ENCODE results near the gene MCF2L2. TPM values are rescaled to one million over a fixed set of nuclear protein-coding genes. Genes with fewer than 3 reads are reported as not detected.
A peak's percentile ranks its signal among the peaks of the same experiment; 100 is the strongest.

Gene MCF2L2
- total RNA-seq, 3 donors from 2014 or later (not counting 1 experiment from before 2014, with no cell fraction given), result 2.2 to 4.9 (median 2.7) TPM

DNA sequence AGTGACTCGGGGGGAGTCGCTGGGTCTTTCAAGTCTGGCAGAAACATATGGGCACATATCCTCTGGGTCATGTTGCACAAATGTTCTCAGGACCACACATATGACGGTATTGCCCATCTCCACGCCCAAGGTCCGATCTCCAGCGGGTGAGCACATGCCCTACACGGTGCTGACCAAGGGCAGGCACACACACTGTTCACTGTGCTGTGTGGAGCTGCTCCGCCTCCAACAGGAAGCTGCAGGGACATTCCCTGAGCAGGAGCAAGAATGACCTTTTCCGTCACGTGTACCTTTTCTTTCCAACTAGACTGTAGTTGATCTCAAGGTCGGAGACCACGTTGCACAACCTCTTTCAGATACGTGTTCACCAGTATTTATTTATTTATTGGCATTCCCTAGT, 217.1 kb downstream of the MCF2L2 start:
- intact Hi-C loops (cut with micrococcal nuclease), result no loop called here
- DNase-seq, result no peak
- WGBS (ENCODE audit: insufficient coverage), result 91% methylated on average over 10 of the region's 13 CpGs
- no peak overlapping the region for H3K27ac Mint-ChIP-seq
- H3K36me3 Mint-ChIP-seq, result no peaks in the 10 kb centered on the region
- peak in 1 of 3 donors; percentile 71 for ATAC-seq
- no peak overlapping the region for H3K4me3 Mint-ChIP-seq
- H3K9me3 Mint-ChIP-seq, result no peaks in the 10 kb centered on the region
- Histone ChIP-seq H3K9me3 (ENCODE audit: control insufficient read depth, insufficient read depth, low read length) (no peaks in the 10 kb centered on the region), H3K27me3 (ENCODE audit: control insufficient read depth, insufficient read depth, low read length) (no peaks in the 10 kb centered on the region), H3K4me1 (ENCODE audit: control insufficient read depth, insufficient read depth, low read length) (peaks cover 5% of the 10 kb centered on the region), H3K4me3 (ENCODE audit: low read length) (no peak overlapping the region), H3K27ac (ENCODE audit: low read length) (no peak overlapping the region), H3K36me3 (ENCODE audit: control insufficient read depth, insufficient read depth, low read length) (no peaks in the 10 kb centered on the region)
- peaks cover 0 to 10% of the 10 kb centered on the region in 2 donors for H3K4me1 Mint-ChIP-seq
- TF ChIP-seq, protein P1, sequence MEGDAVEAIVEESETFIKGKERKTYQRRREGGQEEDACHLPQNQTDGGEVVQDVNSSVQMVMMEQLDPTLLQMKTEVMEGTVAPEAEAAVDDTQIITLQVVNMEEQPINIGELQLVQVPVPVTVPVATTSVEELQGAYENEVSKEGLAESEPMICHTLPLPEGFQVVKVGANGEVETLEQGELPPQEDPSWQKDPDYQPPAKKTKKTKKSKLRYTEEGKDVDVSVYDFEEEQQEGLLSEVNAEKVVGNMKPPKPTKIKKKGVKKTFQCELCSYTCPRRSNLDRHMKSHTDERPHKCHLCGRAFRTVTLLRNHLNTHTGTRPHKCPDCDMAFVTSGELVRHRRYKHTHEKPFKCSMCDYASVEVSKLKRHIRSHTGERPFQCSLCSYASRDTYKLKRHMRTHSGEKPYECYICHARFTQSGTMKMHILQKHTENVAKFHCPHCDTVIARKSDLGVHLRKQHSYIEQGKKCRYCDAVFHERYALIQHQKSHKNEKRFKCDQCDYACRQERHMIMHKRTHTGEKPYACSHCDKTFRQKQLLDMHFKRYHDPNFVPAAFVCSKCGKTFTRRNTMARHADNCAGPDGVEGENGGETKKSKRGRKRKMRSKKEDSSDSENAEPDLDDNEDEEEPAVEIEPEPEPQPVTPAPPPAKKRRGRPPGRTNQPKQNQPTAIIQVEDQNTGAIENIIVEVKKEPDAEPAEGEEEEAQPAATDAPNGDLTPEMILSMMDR (IDR thresholded peaks at IDR 0.05), result no peak
- H3K27me3 Mint-ChIP-seq (ENCODE audit: low read depth in 2 of 2), result peaks cover 0 to 13% of the 10 kb centered on the region in 2 donors

DNA sequence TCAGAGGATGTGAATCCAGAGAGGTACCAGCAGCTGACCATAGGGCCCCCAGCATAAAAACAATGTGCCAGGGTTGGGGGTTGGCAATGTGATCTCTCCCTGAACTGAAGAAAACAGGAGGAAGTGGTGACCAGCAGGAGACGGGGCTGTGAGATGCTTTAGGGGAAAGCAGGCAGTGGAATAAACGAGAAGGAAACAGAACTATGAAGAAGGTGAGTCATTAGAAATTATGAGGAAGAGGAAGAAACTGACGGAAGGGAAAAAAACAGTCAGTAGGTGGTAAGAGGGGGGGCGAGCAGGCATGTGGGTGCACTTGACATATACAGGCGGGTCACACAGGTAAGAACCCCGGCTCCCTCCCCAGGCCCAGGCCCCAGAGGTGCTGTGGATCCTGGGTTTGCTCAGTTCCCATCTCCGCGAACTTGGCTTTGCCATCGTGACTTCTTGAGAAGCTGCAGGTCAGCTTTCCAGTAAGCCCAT, 217.5 kb downstream of the MCF2L2 start:
- 58% methylated on average over 9 of the region's 9 CpGs for WGBS (ENCODE audit: insufficient coverage)

DNA sequence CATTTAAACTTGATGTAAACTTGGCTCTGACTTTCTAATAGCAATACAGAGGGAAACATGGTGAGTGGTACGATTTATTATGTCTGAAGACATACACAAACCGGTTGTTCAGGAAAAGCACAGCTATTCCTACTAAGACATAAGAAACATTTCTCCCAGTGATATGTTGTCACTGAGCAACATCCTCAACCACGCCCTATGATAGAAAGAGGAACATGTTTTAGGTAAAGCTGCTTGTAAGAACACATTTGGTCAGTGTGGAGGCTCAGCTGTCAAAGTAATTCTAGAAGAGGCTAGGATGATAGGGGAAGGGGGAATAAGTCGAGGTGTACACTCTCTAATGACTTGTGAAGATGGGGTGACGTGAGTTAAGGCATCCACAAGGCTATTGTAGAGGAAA, 218.1 kb downstream of the MCF2L2 start:
- DNase-seq, result no peak
- ATAC-seq, result peak in 1 of 3 donors; percentile 53
- peaks cover 0 to 13% of the 10 kb centered on the region in 2 donors for H3K27me3 Mint-ChIP-seq (ENCODE audit: low read depth in 2 of 2)
- H3K9me3 ChIP-seq (ENCODE audit: control insufficient read depth, insufficient read depth, low read length), result no peaks in the 10 kb centered on the region
- TF ChIP-seq, protein P1 (IDR thresholded peaks at IDR 0.05), result no peak
- intact Hi-C loops (cut with micrococcal nuclease), result no loop called here
- H3K4me1 ChIP-seq (ENCODE audit: control insufficient read depth, insufficient read depth, low read length), result peaks cover 5% of the 10 kb centered on the region
- H3K4me3 ChIP-seq (ENCODE audit: low read length), result no peak overlapping the region
- whole genome bisulfite sequencing (ENCODE audit: insufficient coverage), result 76% methylated on average over 3 of the region's 5 CpGs
- H3K27ac Mint-ChIP-seq, result no peak overlapping the region
- no peak overlapping the region for H3K4me3 Mint-ChIP-seq
- no peaks in the 10 kb centered on the region for H3K36me3 Mint-ChIP-seq
- H3K9me3 Mint-ChIP-seq, result no peaks in the 10 kb centered on the region
- H3K4me1 Mint-ChIP-seq, result peaks cover 0 to 10% of the 10 kb centered on the region in 2 donors
- H3K36me3 ChIP-seq (ENCODE audit: control insufficient read depth, insufficient read depth, low read length), result no peaks in the 10 kb centered on the region
- no peaks in the 10 kb centered on the region for H3K27me3 ChIP-seq (ENCODE audit: control insufficient read depth, insufficient read depth, low read length)
- H3K27ac ChIP-seq (ENCODE audit: low read length), result no peak overlapping the region

More for the DNA sequence above, 217.5 kb downstream of the MCF2L2 start:
- H3K27ac Mint-ChIP-seq, result no peak overlapping the region
- H3K27me3 Mint-ChIP-seq (ENCODE audit: low read depth in 2 of 2), result peaks cover 0 to 13% of the 10 kb centered on the region in 2 donors
- Histone ChIP-seq H3K27me3 (ENCODE audit: control insufficient read depth, insufficient read depth, low read length) (no peaks in the 10 kb centered on the region), H3K4me1 (ENCODE audit: control insufficient read depth, insufficient read depth, low read length) (peaks cover 5% of the 10 kb centered on the region), H3K36me3 (ENCODE audit: control insufficient read depth, insufficient read depth, low read length) (no peaks in the 10 kb centered on the region), H3K27ac (ENCODE audit: low read length) (no peak overlapping the region), H3K9me3 (ENCODE audit: control insufficient read depth, insufficient read depth, low read length) (no peaks in the 10 kb centered on the region), H3K4me3 (ENCODE audit: low read length) (no peak overlapping the region)
- H3K9me3 Mint-ChIP-seq, result no peaks in the 10 kb centered on the region
- TF ChIP-seq, protein P1 (IDR thresholded peaks at IDR 0.05), result no peak
- no peaks in the 10 kb centered on the region for H3K36me3 Mint-ChIP-seq
- no peak overlapping the region for H3K4me3 Mint-ChIP-seq
- peak in 1 of 3 donors; percentile 53 for ATAC-seq
- intact Hi-C loops (cut with micrococcal nuclease), result no loop called here
- no peak for DNase-seq
- H3K4me1 Mint-ChIP-seq, result peaks cover 0 to 10% of the 10 kb centered on the region in 2 donors

DNA sequence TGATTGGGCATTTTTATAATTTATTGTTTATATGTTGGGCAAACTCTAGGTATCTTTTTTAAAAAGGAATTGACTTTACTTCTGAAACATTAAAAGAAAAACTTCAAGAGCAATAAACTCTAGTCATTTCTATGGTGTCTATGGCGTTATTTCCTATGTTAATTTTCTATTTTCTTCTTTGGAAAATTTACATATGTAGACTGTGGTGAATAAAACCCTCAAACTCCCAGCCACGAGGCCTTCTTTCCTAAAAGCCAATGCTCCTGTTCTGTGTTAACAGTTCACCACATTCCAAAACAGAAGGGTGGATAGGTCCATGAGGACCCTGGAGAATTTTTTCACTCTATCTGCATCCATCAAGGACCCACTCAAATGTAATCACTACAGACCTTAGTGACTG, 219.6 kb downstream of the MCF2L2 start:
- DNase-seq (no peak), ATAC-seq (no peak)
- Histone ChIP-seq H3K27ac (ENCODE audit: low read length) (no peak overlapping the region), H3K4me3 (ENCODE audit: low read length) (no peak overlapping the region), H3K27me3 (ENCODE audit: control insufficient read depth, insufficient read depth, low read length) (no peaks in the 10 kb centered on the region), H3K4me1 (ENCODE audit: control insufficient read depth, insufficient read depth, low read length) (peaks cover 5% of the 10 kb centered on the region), H3K9me3 (ENCODE audit: control insufficient read depth, insufficient read depth, low read length) (no peaks in the 10 kb centered on the region), H3K36me3 (ENCODE audit: control insufficient read depth, insufficient read depth, low read length) (no peaks in the 10 kb centered on the region)
- intact Hi-C loops (cut with micrococcal nuclease), result no loop called here
- Mint-ChIP-seq H3K36me3 (peaks cover 1% of the 10 kb centered on the region), H3K9me3 (no peaks in the 10 kb centered on the region), H3K4me1 (peaks cover 0 to 10% of the 10 kb centered on the region in 2 donors), H3K27ac (no peak overlapping the region), H3K4me3 (no peak overlapping the region), H3K27me3 (ENCODE audit: low read depth in 2 of 2) (peaks cover 0 to 14% of the 10 kb centered on the region in 2 donors)
- WGBS (ENCODE audit: insufficient coverage), result 67% methylated on average over 1 of the region's 2 CpGs
- TF ChIP-seq, protein P1 (IDR thresholded peaks at IDR 0.05), result no peak

Data from natural killer cell (primary cell).